Measurements from ENCODE around the gene TM7SF2. TPM values are rescaled to one million over a fixed set of nuclear protein-coding genes. Genes with fewer than 3 reads are reported as not detected.

TM7SF2 gene
- total RNA-seq, 4 donors from 2014 or later, result 20.0 to 99.4 (median 53.5) TPM

DNA sequence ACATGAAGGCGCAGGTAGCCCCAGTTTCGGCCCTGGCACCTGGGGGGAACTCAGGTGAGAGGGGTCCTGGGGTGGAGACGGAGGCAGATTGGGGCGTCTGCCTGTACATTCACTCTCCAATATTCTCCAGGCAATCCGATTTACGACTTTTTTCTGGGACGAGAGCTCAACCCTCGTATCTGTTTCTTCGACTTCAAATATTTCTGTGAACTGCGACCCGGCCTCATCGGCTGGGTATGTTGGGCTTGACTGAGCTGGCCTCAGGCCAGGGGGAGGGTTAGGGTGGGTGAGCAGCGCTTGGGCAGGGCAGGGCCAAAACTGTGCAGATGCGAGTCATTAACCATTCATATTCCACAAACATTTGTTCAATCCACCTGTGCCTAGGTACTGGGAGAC lies 1.7 kb downstream of the TM7SF2 start:
- 10 to 24% methylated on average over 14 of the region's 14 CpGs for WGBS, 2 donors
- Histone ChIP-seq H3K4me3 (replicated peaks in 1 of 3) (no peak overlapping the region), H3K27me3 (no peaks in the 10 kb centered on the region), H3K9me3 (no peaks in the 10 kb centered on the region), H3K36me3 (peaks cover 6 to 15% of the 10 kb centered on the region in 2 donors), H3K27ac (peak overlapping the region; percentile 39 to 74 (median 62)), H3K4me1 (peaks cover 37 to 48% of the 10 kb centered on the region in 2 donors)
- no peak for TF ChIP-seq POLR2A (IDR thresholded peaks at IDR 0.05)
- TF ChIP-seq, protein P1, sequence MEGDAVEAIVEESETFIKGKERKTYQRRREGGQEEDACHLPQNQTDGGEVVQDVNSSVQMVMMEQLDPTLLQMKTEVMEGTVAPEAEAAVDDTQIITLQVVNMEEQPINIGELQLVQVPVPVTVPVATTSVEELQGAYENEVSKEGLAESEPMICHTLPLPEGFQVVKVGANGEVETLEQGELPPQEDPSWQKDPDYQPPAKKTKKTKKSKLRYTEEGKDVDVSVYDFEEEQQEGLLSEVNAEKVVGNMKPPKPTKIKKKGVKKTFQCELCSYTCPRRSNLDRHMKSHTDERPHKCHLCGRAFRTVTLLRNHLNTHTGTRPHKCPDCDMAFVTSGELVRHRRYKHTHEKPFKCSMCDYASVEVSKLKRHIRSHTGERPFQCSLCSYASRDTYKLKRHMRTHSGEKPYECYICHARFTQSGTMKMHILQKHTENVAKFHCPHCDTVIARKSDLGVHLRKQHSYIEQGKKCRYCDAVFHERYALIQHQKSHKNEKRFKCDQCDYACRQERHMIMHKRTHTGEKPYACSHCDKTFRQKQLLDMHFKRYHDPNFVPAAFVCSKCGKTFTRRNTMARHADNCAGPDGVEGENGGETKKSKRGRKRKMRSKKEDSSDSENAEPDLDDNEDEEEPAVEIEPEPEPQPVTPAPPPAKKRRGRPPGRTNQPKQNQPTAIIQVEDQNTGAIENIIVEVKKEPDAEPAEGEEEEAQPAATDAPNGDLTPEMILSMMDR (IDR thresholded peaks at IDR 0.05), result no peak
- peak; percentile 83 to 87 for DNase-seq
- intact Hi-C loops (cut with DNase I), result loop anchor here (5.0 to 10.0 kb wide), 3 partner anchors 69 to 199 kb away; partner anchors contain the start of genes ARL2, ATG2A and CAPN1

GRCh38 chr11:65113839-65114238 lies 2.2 kb downstream of the TM7SF2 start:
- Histone ChIP-seq H3K27ac (peak overlapping the region in 2 of 3 donors; percentile 39 to 74), H3K27me3 (no peaks in the 10 kb centered on the region), H3K4me3 (replicated peaks in 1 of 3) (no peak overlapping the region), H3K9me3 (no peaks in the 10 kb centered on the region), H3K4me1 (peaks cover 37 to 48% of the 10 kb centered on the region in 2 donors), H3K36me3 (peaks cover 3 to 10% of the 10 kb centered on the region in 2 donors)
- TF ChIP-seq POLR2A (IDR thresholded peaks at IDR 0.05), result no peak
- TF ChIP-seq, protein P1 (IDR thresholded peaks at IDR 0.05), result no peak
- WGBS, 2 donors, result 41 to 50% methylated on average over 6 of the region's 6 CpGs
- DNase-seq, result peak in 1 of 2 donors; percentile 19
- intact Hi-C loops (cut with DNase I), result loop anchor here (5.0 to 10.0 kb wide), 3 partner anchors 68 to 199 kb away; partner anchors contain the start of genes ARL2, ATG2A and CAPN1

GRCh38 chr11:65114538-65115171 lies 3.0 kb downstream of the TM7SF2 start:
- intact Hi-C loops (cut with DNase I), result loop anchor here (5.0 to 10.0 kb wide), 3 partner anchors 68 to 200 kb away; partner anchors contain the start of genes ARL2, ATG2A and CAPN1
- Histone ChIP-seq H3K9me3 (no peaks in the 10 kb centered on the region), H3K4me3 (replicated peaks in 1 of 3) (no peak overlapping the region), H3K27me3 (no peaks in the 10 kb centered on the region), H3K36me3 (peaks cover 7 to 10% of the 10 kb centered on the region in 2 donors), H3K27ac (no peak overlapping the region), H3K4me1 (peaks cover 37 to 48% of the 10 kb centered on the region in 2 donors)
- no peak for DNase-seq
- TF ChIP-seq, protein P1 (IDR thresholded peaks at IDR 0.05), result no peak
- no peak for TF ChIP-seq POLR2A (IDR thresholded peaks at IDR 0.05)
- WGBS, 2 donors, result 90 to 91% methylated on average over 7 to 11 of the region's 11 CpGs

DNA sequence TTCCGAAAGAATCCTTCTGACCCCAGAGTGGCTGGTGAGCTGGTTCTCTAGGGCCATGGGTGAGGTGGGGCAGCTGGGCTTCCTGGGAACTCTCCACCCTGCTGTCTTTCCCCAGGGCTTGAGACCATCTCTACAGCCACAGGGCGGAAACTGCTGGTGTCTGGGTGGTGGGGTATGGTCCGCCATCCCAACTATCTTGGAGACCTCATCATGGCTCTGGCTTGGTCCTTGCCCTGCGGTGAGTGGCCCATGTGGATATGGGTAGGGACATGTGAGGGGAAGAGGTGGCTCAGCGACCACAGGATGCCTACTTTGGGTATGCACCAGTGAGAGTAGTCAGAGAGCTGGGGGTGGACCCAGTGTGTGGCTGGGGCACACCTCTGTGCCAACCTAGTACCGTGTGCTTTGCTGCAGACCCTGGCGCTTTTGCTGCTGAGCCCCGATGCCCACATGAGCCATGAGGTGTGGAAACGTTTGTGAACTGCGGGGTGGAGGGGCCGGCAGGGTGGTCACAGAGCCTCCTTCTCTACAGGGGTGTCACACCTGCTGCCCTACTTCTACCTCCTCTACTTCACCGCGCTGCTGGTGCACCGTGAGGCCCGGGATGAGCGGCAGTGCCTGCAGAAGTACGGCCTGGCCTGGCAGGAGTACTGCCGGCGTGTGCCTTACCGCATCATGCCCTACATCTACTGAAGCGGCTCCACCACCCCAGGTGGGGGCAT lies 3.9 kb downstream of the TM7SF2 start:
- Histone ChIP-seq H3K4me1 (peaks cover 37 to 49% of the 10 kb centered on the region in 2 donors), H3K36me3 (peaks cover 13 to 17% of the 10 kb centered on the region in 2 donors), H3K27me3 (no peaks in the 10 kb centered on the region), H3K27ac (no peak overlapping the region), H3K4me3 (replicated peaks in 1 of 3) (no peak overlapping the region), H3K9me3 (no peaks in the 10 kb centered on the region)
- intact Hi-C loops (cut with DNase I), result loop anchor here (10.0 kb wide), 2 partner anchors 101 to 201 kb away; partner anchors contain the start of genes ARL2 and ATG2A
- WGBS, 2 donors, result 88 to 95% methylated on average over 20 of the region's 21 CpGs
- TF ChIP-seq POLR2A (IDR thresholded peaks at IDR 0.05), result no peak
- TF ChIP-seq, protein P1 (IDR thresholded peaks at IDR 0.05), result no peak
- no peak for DNase-seq
